LNCaP clone FGC (cell line): ENCODE data around the gene PPP1R1A.
A peak's percentile ranks its signal among the peaks of the same experiment; 100 is the strongest.

Experiments
- DNase-seq: peaks from one replicate; pipeline ENCODE4 v3.0.0-alpha.2; 2011; ENCODE audit warnings: low read depth
- H3K4me3 ChIP-seq: 2 replicates; pipeline ENCODE4 v1.5.1; 2011; ENCODE audit warnings: mild to moderate bottlenecking, low read depth, low read length, control low read depth
- CTCF ChIP-seq: IDR thresholded peaks from 2 replicates; pipeline ENCODE4 v1.5.1; 2012; ENCODE audit warnings: mild to moderate bottlenecking; ENCODE audit not compliant: control insufficient read depth, insufficient read depth; ENCODE audit errors: extremely low read depth

PPP1R1A gene

GRCh38 chr12:54588110-54588889 is at the start of gene PPP1R1A:
Gene PPP1R1A (minus strand): TSS chr12:54588659. CDS start chr12:54588488, 171 bp downstream.
- DNase-seq, result no peak
- no peak for TF ChIP-seq CTCF
- peak within 1 kb of the TSS; percentile 23; the same call in 1 of the 2 replicates for H3K4me3 ChIP-seq

- DNase-seq, result no peak
- TF ChIP-seq CTCF, result no peak
- no peak within 1 kb of the TSS for H3K4me3 ChIP-seq
Measured at GRCh38 chr12:54634795-54635194, 46.3 kb upstream of the PPP1R1A start, which contains the start of gene LACRT. Gene LACRT (minus strand): TSS chr12:54634895. CDS start chr12:54634841, 54 bp downstream.

- DNase-seq, result no peak
- 0 out of 2 replicates have a peak, but pooled peaks have one; percentile 12 for TF ChIP-seq CTCF
- H3K4me3 ChIP-seq, result no peak overlapping the region
Measured at GRCh38 chr12:54631988-54632728, 43.7 kb upstream of the PPP1R1A start.

- DNase-seq, result no peak
- H3K4me3 ChIP-seq, result no peak overlapping the region
- no peak for TF ChIP-seq CTCF
Measured at GRCh38 chr12:54631551-54631950, 43.1 kb upstream of the PPP1R1A start.

- no peak for TF ChIP-seq CTCF
- H3K4me3 ChIP-seq, result no peak overlapping the region
- no peak for DNase-seq
Measured at GRCh38 chr12:54629925-54630324, 41.5 kb upstream of the PPP1R1A start.

- TF ChIP-seq CTCF, result no peak
- no peak overlapping the region for H3K4me3 ChIP-seq
- no peak for DNase-seq
Measured at GRCh38 chr12:54628186-54628846, 39.9 kb upstream of the PPP1R1A start.
